NCI-H2196 (cell line): Measurements from ENCODE around the gene SPON1.

ENCODE experiments used
- DNase-seq: peaks from one replicate; lab custom pipeline; 2025; ENCODE audit not compliant: unreplicated experiment; lab: John Stamatoyannopoulos, UW

The SPON1 gene

GRCh38 chr11:14184028-14184940 is 221.8 kb downstream of the SPON1 start:
- DNase-seq: no peak

- no peak for DNase-seq
These were observed 222.9 kb downstream of the SPON1 start for GRCh38 chr11:14185461-14185860.

- no peak for DNase-seq
These were observed 223.7 kb downstream of the SPON1 start for GRCh38 chr11:14186046-14186775.

GRCh38 chr11:14189874-14190273 is 227.4 kb downstream of the SPON1 start:
- DNase-seq: no peak

- DNase-seq: no peak
These were observed 228.7 kb downstream of the SPON1 start for GRCh38 chr11:14190992-14191778.

- no peak for DNase-seq
These were observed 231.1 kb downstream of the SPON1 start for GRCh38 chr11:14193644-14194043.

- DNase-seq: no peak
These were observed 240.0 kb downstream of the SPON1 start for GRCh38 chr11:14202251-14203196.

- DNase-seq: no peak
These were observed 240.8 kb downstream of the SPON1 start for GRCh38 chr11:14203321-14203720.

GRCh38 chr11:14212986-14213385 is 250.5 kb downstream of the SPON1 start:
- no peak for DNase-seq

GRCh38 chr11:14218728-14219127 is 256.2 kb downstream of the SPON1 start:
- no peak for DNase-seq

- DNase-seq: no peak
These were observed 261.2 kb downstream of the SPON1 start for GRCh38 chr11:14223636-14224288.

- DNase-seq: no peak
These were observed 261.9 kb downstream of the SPON1 start for GRCh38 chr11:14224395-14224794.

GRCh38 chr11:14225666-14226065 is 263.1 kb downstream of the SPON1 start:
- DNase-seq: no peak

- no peak for DNase-seq
These were observed 265.8 kb downstream of the SPON1 start for GRCh38 chr11:14228356-14228755.

GRCh38 chr11:14229472-14229871 is 266.9 kb downstream of the SPON1 start:
- no peak for DNase-seq

GRCh38 chr11:14230407-14230806 is 267.9 kb downstream of the SPON1 start:
- DNase-seq: no peak

- no peak for DNase-seq
These were observed 270.1 kb downstream of the SPON1 start for GRCh38 chr11:14232652-14233051.

GRCh38 chr11:14234446-14234845 is 271.9 kb downstream of the SPON1 start:
- DNase-seq: no peak

- DNase-seq: no peak
These were observed 273.2 kb downstream of the SPON1 start for GRCh38 chr11:14235701-14236100.

- no peak for DNase-seq
These were observed 275.0 kb downstream of the SPON1 start for GRCh38 chr11:14237444-14237961.
